ENCODE measurements around the gene TMOD2.
A peak's percentile ranks its signal among the peaks of the same experiment; 100 is the strongest.

Gene TMOD2

DNA sequence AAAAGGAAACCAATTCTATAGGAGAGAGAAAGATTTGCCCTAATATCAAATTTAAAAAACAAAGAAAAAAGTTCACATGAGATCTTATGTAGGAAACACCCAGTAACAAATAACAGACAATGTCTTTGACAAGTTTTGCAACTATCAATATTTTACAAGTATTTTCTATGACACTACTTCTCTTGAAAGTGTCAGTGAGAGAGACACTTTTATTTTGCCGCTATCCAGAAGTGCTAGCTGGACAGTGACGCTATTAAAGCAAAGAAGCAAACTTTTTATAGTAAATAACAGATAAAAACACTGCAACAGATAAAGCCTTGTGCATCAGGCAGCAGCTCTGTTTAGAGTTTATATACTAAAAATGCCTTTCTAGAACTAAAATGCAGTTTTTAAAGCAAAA, 27.2 kb upstream of the TMOD2 start:
- TF ChIP-seq YY1 (IDR thresholded peaks at IDR 0.05; ENCODE audit: low read depth) (no peak), EP300 (IDR thresholded peaks at IDR 0.05; ENCODE audit: borderline replicate concordance) (no peak), CREB1 (IDR thresholded peaks at IDR 0.05; ENCODE audit: low read depth) (no peak), USF1 (IDR thresholded peaks at IDR 0.05) (no peak), ZBTB7A (IDR thresholded peaks at IDR 0.05; ENCODE audit: low read depth) (no peak), FOXM1 (IDR thresholded peaks at IDR 0.05; ENCODE audit: borderline replicate concordance, low read depth) (no peak), TCF12 (IDR thresholded peaks at IDR 0.05; ENCODE audit: low read depth) (no peak), CEBPB (IDR thresholded peaks at IDR 0.05) (no peak), RAD21 (IDR thresholded peaks at IDR 0.05; ENCODE audit: low read depth) (no peak), NFIC (IDR thresholded peaks at IDR 0.05) (no peak), TAF1 (IDR thresholded peaks at IDR 0.05; ENCODE audit: low read depth) (no peak), REST (IDR thresholded peaks at IDR 0.05; ENCODE audit: low read depth) (no peak), TEAD4 (IDR thresholded peaks at IDR 0.05) (no peak), EGR1 (IDR thresholded peaks at IDR 0.05) (no peak)
- TF ChIP-seq, protein P1, sequence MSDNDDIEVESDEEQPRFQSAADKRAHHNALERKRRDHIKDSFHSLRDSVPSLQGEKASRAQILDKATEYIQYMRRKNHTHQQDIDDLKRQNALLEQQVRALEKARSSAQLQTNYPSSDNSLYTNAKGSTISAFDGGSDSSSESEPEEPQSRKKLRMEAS (IDR thresholded peaks at IDR 0.05): no peak

- TF ChIP-seq NFIC (IDR thresholded peaks at IDR 0.05) (no peak), TCF12 (IDR thresholded peaks at IDR 0.05; ENCODE audit: low read depth) (no peak), ZBTB7A (IDR thresholded peaks at IDR 0.05; ENCODE audit: low read depth) (no peak), REST (IDR thresholded peaks at IDR 0.05; ENCODE audit: low read depth) (no peak), CEBPB (IDR thresholded peaks at IDR 0.05) (no peak), EGR1 (IDR thresholded peaks at IDR 0.05) (no peak), USF1 (IDR thresholded peaks at IDR 0.05) (no peak), RAD21 (IDR thresholded peaks at IDR 0.05; ENCODE audit: low read depth) (no peak), TEAD4 (IDR thresholded peaks at IDR 0.05) (no peak), TAF1 (IDR thresholded peaks at IDR 0.05; ENCODE audit: low read depth) (no peak), FOXM1 (IDR thresholded peaks at IDR 0.05; ENCODE audit: borderline replicate concordance, low read depth) (no peak), EP300 (IDR thresholded peaks at IDR 0.05; ENCODE audit: borderline replicate concordance) (no peak), CREB1 (IDR thresholded peaks at IDR 0.05; ENCODE audit: low read depth) (no peak), YY1 (IDR thresholded peaks at IDR 0.05; ENCODE audit: low read depth) (no peak)
- TF ChIP-seq, protein P1 (IDR thresholded peaks at IDR 0.05): no peak
Observed at GRCh38 chr15:51724673-51725072, 26.7 kb upstream of the TMOD2 start.

DNA sequence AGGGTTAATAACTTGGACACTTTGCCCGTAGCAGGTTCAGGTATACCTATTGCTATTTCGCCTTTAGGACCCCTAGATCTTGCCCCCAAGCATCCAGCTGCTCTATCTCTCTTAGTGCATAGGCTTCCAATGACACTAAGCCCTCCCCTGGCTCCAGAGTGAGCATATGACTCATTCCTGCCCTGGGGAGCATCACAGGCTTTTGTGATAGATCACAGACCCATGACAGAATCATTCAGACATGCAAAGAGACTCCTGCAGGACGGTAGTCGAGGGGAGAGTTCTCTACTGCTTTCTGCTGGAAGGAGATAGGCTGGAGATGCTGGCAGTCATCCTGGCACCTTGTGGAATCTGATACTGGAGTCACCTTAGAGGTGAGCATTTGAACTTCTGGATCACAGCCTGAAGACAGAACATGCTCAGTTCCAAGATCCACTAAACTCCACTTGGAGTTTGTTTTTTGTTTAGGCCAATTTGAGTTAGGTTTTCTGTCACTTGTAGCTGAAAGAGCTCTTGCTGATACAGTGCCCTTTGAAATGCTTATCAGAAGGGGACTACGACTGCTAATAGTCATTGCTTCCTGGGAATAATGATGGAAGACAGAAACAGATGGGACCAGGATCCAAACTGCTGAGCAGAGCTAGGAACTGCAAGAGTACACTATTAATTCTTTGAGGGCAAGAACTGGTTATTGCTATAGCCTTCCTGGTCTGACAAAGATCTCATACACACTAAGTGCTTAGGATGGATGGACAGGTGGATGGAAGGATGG, 24.9 kb upstream of the TMOD2 start:
- TF ChIP-seq YY1 (IDR thresholded peaks at IDR 0.05; ENCODE audit: low read depth) (no peak), EGR1 (IDR thresholded peaks at IDR 0.05) (no peak), EP300 (IDR thresholded peaks at IDR 0.05; ENCODE audit: borderline replicate concordance) (peak; percentile 36; the same call in 1 of the 2 replicates), NFIC (IDR thresholded peaks at IDR 0.05) (0 out of 2 replicates have a peak, but pooled peaks have one; percentile 10)
- TF ChIP-seq, protein P1 (IDR thresholded peaks at IDR 0.05): 0 out of 2 replicates have a peak, but pooled peaks have one; percentile 23

DNA sequence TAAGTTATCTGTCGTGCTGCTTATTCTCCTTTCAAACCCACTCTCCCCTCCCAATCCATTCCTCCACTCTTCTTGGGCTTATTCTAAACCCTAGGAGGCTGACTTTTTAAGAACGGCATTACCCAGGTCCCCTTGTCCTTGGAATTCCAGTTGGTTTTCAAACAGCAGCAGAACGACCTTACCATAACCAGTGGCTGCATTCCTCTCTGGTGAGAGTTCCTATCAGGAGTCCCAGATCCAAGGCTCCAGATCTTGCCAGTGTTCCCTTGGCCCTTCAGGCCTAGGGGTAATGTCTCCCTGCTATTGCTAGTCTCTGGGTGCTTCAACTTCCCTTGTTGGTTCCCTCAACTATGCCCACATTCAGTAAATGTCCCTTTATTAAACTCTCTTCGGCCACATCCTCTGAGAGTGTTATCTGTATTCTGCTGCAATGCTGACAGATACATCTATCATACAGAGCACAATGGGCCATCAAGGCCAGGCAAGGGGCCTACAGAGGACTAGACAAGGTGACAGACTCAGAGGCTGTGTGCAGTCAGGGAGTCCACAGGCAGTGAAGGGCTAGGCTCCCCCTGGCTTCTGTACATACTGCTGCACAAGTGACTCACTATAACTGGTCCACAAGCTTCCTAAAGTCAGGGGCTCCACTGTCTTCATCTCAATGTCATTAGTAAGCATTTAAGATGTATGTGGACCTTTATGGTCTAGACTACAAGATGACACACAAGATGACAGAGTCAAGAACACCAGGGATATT, 24.1 kb upstream of the TMOD2 start:
- no peak for TF ChIP-seq FOXM1 (IDR thresholded peaks at IDR 0.05; ENCODE audit: borderline replicate concordance, low read depth)
- no peak for TF ChIP-seq TEAD4 (IDR thresholded peaks at IDR 0.05)

GRCh38 chr15:51731549-51732267, 19.7 kb upstream of the TMOD2 start:
- TF ChIP-seq, protein P1 (IDR thresholded peaks at IDR 0.05): no peak
- TF ChIP-seq EP300 (IDR thresholded peaks at IDR 0.05; ENCODE audit: borderline replicate concordance): no peak
- no peak for TF ChIP-seq CREB1 (IDR thresholded peaks at IDR 0.05; ENCODE audit: low read depth)
- no peak for TF ChIP-seq EGR1 (IDR thresholded peaks at IDR 0.05)
- no peak for TF ChIP-seq CEBPB (IDR thresholded peaks at IDR 0.05)
- no peak for TF ChIP-seq ZBTB7A (IDR thresholded peaks at IDR 0.05; ENCODE audit: low read depth)
- TF ChIP-seq TCF12 (IDR thresholded peaks at IDR 0.05; ENCODE audit: low read depth): no peak
- TF ChIP-seq RAD21 (IDR thresholded peaks at IDR 0.05; ENCODE audit: low read depth): no peak

Measured in Ishikawa (cell line).